Measurements from ENCODE around the gene PPP1R3F.

PPP1R3F gene

GRCh38 chrX:49249616-49250015 is 20.0 kb upstream of the PPP1R3F start:
- DNase-seq: no peak

- DNase-seq: no peak
Observed at GRCh38 chrX:49250066-49250465, 19.5 kb upstream of the PPP1R3F start.

DNA sequence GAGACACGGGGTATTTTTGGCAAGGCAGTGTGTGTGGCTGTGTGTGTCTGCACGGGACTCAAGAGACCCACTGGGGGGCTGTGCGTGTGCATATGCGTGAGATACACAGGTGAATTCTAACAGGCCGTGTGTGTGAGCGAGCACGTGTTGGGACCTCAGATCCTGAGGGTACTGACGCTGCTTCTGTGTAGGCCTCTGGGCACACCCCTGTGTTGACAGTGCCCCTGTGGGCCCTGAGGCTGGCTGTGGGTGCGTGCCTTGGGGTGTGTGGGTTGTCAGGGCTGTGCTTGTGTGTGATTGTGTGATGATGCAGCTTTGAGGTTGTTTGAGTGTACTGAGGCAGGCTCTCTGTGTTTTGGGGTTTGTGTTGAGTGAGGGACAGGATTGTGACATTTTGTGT is 19.0 kb upstream of the PPP1R3F start:
- DNase-seq: no peak

DNA sequence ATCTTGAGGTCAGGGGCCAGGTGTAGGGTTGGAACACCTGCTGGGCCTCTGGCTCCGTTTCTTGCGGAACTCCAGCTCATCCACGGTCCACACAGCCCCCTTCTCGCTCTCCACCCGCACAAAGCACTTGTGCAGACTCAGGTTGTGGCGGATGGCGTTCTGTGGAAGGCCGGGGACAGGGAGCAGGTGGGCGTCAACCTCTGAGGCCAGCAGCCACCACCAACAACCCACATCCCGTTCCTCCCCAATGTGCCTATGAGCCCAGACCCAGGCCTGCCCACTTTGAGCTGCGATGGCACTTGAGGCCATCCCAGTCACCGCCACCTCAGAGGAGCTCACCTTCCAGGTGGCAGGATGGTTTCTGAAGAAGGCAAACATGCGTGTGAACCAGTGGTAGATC is 18.3 kb upstream of the PPP1R3F start:
- DNase-seq: no peak

DNA sequence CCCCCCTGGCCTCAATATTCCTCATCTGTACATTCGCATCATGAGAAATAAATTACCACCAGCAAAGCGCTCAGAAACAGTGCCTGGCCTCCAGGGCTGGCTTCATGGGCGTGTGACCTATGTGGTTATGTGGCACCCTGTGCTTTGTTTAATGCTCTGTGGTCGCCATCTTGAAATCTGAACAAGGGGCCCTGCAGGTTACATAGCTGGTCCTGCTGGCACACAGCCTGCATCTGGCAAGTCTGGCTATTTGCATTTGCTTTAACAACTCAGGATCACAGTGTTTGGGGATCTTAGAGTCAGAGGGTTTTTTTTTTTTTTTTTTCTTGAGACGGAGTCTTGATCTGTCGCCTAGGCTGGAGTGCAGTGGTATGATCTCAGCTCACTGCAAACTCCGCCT is 15.0 kb upstream of the PPP1R3F start:
- no peak for DNase-seq

DNA sequence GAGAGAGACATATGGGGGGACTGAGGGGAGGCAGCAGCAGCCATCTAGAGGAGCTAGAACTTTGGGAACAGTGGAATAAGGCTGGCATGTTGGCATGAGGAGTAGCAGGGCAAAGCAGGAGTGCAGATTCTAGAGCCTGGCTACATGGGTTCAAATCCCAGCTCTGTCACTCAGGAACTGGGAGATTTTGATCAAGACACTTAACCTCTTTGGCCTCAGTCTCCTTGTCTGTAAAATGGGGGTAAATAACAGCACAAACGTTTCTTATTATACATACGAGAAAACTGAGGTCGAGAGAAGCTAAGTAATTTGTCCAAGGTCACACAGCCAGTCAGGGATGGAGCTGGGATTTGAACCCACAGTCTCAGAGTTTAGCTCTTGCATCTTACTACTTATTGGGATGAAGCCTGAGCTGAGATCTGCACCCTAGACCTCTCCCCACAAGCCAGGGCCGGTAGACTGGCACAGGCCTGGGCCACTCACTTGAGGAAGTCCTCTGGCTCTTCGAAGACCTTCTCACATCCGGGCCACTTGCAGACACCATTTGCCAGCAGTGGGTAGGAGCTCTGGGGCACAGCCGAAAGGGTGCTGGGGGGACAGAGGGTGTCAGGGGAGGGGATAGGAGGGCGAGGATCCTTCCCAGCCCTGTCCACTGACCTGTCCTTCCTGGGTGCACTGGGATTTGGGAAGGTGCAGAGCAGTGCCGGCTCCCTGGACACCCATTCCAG is 13.2 kb upstream of the PPP1R3F start:
- DNase-seq: no peak

DNA sequence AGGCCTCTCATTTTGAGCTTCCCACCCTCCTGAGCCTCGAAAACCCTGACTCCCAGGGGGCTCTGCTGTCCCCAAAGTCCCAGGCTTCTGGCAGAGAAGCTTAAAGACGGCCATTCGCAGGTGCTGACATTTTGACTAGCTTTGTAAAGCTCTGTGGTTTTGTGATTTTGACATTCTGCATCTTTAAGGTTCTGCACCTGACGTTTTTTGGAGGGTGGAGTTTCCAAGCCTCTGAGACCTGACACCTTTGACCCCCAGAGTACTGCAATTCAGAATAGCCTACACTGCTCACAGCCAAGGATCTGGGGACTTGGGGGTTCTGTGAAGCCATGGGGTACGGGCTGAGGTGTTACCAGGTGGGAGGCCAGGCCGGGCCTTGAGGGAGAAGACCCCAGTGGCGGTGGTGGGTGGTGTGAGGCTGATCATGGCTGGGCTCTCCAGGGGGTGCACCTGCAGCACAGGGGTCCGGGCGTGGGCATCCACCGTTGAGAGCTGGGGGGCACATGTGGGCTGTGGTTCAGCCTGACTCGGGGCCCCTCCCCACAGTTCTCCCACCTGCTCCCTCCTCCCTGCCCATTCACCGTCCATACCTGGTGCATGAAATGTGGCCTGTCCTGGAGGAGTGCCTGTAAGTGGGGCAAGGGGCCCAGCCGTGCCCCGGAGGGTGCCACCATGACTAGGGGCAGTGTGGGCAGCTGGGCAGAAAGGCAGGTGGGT is 12.4 kb upstream of the PPP1R3F start:
- DNase-seq: no peak

DNA sequence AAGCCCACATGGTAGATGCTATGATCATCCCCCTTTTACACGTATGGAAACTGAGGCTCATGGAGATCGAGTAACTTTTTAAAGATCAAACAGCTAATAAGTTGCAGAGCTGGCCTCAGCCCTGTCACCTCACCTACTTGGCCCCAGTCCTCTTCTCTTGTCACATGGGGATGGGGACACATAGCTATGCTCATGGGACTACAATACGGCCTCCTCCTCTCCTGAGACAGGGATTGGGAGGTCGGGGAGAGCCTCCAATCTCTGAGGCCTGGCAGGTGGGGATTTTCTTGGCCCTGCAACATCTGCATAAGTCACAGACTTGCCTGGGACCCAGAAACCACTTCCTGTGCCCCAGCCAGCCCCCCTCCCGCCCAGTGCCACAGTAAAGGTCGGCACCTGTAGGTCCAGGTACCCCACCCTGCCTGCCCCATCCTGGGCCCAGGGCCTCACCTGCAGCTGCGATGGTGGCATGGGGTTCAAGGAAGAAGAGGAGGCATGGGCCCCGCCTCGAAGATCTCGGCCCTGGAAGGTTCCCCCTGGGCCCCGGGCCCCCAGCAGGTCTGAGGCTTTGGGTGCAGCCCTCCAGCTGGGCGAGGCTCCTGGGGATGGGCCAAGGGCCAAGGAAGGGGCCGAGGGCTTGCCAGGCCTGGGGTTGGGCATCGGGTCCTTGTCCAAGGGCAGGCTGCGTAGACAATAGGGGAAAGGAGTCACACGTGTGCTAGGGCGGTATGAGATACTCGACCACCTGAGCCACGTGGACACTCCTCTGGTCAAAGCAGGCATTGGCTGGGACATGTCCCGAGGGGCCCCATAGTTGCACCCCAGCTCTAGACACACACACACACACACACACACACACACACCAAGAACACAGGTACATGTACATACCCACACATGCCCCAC is 11.5 kb upstream of the PPP1R3F start:
- DNase-seq: no peak

DNA sequence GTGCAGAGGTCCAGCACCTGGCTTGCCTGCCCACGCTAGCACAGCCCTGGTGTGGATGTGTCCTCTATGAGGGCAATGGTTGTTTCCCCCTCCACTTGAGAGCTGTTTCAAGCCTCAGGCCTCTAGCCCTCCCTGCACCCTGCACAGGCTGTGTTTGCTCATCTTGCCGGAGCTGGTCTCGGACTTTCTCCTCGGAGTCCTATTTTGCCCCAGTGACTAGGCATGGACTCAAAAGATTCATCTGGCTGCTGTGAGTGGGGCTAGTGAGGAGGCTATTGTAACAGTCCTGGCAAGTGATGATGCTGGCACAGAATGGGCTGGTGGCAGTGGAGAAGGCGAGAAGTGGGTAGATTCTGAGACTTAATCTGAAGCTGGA is 10.9 kb upstream of the PPP1R3F start:
- DNase-seq: no peak

DNA sequence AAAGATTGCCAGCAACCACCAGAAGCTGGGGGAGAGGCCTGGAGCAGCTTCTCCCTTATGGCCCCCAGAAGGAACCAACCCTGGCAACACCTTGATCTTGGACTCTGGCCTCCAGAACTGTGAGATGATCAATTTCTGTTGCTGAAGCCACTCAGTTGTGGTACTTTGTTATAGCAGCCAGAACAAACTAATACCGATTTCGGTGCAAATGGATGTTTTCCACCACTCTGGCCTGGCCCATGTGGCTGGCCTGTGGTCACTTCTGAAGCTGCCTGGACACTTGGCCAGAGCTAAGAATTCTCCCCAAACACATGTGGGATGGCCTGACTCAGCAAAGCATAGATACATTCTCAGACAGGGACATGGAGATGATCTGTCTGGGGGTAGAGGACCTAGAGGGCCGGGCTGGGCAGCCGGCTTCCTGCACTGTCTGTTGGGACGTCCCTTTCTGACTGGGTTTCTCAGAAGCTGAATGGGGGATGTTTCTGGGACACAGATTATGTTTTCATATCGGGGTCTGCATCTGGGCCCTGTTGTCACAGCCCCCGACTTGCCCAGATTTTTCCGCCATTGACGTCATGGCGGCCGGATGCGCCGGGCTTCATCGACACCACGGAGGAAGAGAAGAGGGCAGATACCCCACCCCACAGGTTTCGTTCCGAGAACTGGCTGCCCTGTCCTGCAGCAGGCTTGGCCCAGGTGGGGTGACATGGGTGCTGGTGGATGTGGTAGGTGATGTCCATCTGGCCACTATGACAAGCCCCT is 9.2 kb upstream of the PPP1R3F start:
- no peak for DNase-seq

DNA sequence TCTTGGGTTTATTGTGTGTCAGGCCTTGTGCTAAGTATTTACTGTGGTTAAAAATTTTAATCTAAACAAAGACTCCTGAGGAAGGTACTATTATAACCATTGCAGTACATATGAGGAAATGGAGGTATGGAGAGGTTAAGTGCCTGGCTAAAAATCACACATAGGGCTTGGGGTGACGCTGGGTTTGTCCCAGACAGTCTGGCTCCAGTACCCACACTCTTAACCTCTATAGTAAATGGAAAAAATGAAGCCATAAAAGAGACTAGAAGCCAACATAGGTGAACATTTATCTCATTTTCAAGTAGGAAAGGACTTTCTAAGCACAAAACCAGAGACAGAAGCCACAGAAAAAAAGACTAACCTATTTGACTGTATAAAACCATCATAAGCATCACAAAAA is 7.0 kb upstream of the PPP1R3F start:
- DNase-seq: no peak

DNA sequence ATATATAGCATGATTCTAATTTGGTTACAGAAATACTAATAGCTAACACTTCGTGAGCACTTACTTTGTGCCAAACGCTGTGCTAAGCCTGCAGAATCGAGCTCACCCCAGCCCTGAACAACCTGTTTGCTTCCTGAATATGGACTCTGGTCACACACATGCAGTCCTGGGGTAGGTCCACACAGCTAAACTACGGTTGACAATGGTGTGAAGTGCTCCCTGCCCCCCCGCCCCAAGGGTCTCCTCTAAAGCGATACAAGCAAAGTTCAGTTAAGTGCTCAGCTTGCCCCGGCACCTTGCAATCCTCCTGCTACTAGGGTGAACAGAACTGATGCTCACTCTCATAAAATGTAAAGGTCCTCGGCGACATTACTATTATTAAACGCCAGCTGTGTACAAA is 6.0 kb upstream of the PPP1R3F start:
- DNase-seq: no peak

DNA sequence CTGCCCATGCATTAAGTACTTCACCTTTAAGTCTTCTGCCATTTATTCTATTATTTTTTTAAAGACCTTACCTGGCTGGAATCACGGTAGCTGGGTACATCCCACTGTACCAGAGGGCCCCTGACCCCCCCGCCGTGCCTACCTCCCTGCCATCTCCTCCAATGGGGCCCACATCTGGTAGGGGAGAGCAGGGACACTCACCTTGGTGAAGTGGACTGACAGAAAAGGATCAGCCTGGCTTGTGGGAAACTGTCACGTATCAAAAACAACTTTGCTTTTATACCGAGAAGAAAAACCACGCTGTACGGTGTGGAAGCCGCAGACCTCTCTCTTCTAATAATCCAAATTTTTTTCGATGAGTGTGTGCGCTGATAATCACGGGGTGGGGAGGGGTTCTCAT is 5.1 kb upstream of the PPP1R3F start, which contains the start of gene FOXP3:
FOXP3 (minus strand) TSS at position 251 of the 400 bp plus-strand sequence. CDS start 6,205 bp downstream, outside the sequence.
- no peak for DNase-seq

DNA sequence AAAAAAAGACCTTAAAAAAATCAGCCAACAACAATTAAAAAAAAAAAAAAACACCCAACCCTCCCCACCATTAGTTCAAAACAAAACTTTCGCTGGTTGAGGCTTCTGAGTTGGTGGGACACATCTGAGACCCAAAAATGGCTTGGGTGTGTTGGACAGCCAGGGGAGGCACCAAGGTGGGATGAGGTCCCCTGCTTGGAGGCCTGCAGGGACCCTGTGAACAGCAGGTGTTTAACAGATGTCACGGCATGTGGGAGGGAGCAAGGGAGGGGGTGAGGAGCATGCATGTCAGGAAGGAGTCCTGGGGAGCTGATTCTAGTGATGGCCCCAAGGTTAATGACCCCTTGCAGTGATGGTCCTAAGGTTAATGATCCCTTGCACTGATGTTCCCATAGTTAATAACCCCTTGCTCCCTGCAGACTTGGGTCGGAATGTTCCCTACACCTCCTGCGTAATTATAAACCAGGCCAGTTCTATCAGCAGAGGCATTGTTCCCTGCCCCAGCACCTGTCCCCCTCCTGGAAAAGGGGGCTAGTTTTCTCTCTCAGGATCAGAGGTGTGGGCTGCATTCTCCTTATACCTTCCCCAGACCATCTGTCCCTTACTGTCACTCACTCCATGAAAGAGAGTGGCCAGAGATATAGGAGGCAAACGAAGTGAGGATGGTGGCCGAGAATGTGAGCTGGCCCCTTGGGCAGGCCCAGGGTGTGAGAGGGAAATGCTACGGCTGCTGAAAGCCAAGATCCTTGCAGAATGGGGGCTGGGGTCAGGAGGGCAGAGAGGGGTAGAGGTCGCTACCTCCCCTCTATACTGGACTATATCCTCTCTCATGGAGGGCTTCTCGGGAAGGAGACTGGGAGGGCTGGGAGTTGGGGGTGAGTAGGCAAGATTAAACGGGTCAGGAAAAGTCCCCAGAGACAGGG is 2.8 kb upstream of the PPP1R3F start:
- DNase-seq: no peak

GRCh38 chrX:49268702-49269009 is 937 bp upstream of the PPP1R3F start:
- no peak for DNase-seq

DNA sequence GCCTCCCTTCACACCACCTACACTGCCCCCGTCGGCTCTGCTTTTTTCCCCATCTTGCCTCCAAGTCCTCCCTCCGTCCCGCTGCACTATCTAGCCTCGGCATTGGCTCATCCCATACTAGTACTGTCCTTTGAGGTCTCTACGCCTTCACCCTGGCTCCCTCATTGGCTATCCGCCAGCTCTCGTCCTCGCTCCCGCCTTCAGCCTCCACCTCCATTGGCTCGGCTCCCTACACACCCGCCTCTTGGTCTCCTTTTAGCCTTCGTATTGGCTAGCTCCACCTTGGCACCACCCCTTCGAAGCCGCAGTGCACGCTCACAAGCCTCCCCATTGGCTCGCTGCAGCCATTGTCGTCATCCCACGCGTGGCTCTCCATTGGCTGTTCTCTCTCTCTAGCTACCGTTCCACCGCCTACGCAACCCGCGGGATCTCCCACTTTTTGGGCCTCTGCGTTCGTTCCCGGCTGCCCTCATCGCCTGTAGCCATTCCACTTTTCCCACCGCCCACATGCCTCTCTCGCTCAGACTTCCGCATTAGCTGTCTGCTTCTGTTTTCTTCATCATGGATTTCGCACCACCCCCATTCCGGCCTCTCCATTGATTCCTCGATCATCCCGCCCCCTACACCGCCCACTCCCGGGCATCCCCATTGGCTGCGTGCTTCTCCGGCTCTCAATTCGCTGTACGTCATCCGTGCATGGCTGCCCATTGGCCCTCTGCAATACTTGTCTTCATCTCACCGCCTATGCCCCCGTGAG is 405 bp upstream of the PPP1R3F start:
- DNase-seq: peak; percentile 93

DNA sequence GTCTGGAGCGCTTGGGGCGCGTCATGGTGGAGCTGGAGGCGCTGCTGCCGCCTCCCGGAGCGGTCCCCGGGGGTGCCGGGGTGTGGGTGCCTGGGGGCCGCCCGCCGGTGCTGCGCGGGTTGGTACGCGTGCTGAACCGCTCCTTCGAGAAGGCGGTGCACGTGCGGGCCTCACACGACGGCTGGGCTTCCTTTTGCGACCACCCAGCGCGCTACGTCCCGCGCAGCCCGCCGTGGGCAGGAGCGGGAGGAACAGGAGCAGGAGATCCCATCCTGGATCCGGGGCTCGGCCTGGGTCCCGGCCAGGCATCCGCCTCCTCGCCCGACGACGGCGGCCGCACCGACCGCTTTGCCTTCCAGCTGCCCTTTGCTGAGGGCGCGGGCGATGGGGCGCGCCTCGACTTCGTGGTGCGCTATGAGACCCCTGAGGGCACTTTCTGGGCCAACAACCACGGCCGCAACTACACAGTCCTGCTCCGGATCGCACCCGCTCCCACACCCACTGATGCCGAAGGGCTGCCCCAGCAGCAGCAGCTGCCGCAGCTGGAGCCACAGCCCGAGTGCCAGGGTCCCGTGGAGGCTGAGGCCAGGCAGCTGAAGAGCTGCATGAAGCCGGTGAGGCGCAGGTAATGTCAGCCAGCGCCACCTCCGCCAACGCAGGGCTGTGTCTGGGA is 792 bp downstream of the PPP1R3F start:
- no peak for DNase-seq

DNA sequence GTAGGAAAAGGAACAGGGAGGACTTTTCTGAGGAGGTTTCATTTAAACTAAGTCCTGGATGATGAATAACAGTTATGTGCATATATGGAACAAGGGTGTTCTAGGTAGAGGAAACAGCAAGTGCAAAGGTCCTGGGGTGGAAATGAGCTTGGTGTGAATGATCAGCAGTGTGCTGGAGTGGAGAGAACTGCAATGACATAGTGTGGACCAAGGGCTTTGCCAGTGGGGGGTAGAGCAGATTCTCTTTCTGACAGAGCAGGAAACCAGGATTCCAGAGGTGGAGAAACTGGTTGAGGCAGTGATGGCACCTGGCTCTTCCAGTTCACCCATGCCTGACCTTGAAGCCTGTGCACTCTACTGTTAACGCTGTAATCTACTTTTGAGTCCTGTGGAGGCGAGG is 1.7 kb downstream of the PPP1R3F start:
- DNase-seq: peak; percentile 43

- DNase-seq: no peak
Observed at GRCh38 chrX:49272421-49272820, 2.8 kb downstream of the PPP1R3F start.

DNA sequence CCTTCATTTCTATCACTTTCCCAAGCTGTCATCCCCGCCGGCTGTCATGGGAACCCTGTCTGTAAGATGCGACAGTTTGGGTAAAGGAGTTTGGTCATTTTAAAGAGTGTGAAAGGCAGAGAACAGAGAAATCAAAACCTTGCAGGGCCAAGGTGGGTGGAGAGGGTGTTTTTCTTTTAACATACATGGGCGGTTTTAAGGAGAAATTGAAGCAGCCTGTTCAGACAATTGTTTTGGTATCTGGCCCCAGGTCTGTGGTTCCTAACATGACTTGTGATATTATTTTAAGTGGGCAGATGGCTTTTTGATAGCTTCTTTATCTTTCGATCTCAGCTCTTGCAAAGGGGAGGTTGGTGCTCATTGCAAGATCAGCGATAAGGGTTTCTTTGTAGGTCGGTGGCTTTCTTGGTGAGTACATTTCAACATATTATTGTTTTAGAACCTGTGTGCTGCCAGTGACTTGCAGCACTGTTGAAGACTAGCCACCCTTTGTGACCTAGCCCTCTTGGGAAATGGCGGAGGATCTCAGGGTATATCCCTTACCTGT is 3.7 kb downstream of the PPP1R3F start:
- peak; percentile 64 for DNase-seq

Data from stimulated activated CD8-positive, alpha-beta memory T cell treated with anti-CD3 and anti-CD28 coated beads, Interleukin-4, amount 100 ng/mL, for 48 hours (primary cell).